Esophagus mucosa (tissue), 1 donor: Measurements from ENCODE around the gene MAP4K3. TPM values are rescaled to one million over a fixed set of nuclear protein-coding genes. Genes with fewer than 3 reads are reported as not detected.
"Not testable (repeated sequence)": the region's sequence is repeated elsewhere in the genome, so short reads cannot be mapped to it uniquely, and the experiment has no call there.

Experiments used
- ATAC-seq: fragments of 200-7000 bp; cut with Tn5 transposase; one replicate; pipeline ENCODE4 v1.9.1; 2020
- total RNA-seq: library from RNA; stranded (reverse); gene quantifications from one replicate; pipeline ENCODE4 v1.2.4, GENCODE V29; 2023
- donor health status: DM: yes; HTN: yes; CAD: no.

MAP4K3 gene
- total RNA-seq, 1 donor from 2014 or later, result 12.4 TPM

- ATAC-seq, result no peak
Measured at GRCh38 chr2:39408351-39409136, 28.5 kb downstream of the MAP4K3 start.

DNA sequence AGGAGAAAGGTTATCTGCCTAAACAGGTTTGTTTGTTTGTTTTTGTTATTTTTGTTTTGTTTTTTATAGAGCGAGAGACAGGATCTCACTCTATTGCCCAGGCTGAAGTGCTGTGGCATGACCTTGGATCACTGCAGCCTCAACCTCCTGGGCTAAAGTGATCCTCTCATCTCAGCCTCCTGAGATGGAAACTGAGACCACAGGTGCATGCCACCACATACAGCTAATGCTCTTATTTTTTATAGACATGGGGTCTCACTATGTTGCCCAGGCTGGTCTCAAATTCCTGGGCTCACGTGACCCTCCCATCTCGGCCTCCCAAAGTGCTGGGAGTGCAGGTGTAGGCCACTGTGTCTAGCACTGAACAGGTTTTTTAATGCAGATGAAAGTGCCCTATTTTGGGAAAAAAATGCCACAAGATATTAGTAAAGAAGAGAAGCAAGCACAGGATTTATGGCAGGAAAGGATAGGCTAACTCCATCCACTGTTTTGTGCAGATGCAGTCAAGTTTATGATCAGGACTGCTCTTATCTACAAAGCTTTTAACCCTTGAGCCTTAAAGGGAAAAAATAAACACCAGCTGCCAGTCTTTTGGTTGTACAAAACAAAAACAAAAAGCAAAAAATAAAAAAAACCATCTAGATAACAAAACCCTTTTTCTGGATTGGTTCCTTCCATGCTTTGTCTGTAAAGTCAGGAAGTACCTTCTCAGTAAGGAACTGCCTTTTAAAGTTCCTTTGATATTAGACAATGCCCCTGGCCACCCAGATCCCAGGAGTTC lies 29.4 kb downstream of the MAP4K3 start:
- no peak for ATAC-seq

GRCh38 chr2:39405364-39405763 lies 31.7 kb downstream of the MAP4K3 start:
- ATAC-seq, result peak; percentile 58

GRCh38 chr2:39403311-39403710 lies 33.8 kb downstream of the MAP4K3 start:
- no peak for ATAC-seq

DNA sequence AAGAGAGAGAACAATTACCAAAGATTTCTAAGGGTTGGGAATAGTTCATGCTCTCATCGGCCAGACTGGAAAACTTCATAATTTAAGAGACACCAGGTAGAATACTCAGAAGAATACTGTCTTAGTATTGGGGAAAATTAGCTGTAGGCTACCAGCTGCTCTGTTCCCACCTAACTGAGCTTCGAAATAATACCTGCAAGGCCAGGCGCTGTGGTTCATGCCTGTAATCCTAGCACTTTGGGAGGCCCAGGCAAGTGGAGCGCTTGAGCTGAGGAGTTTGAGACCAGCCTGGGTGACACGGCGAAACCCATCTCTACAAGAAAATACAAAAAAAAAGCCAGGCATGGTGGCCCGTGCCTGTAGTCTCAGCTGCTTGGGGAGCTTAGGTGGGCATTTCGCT lies 35.8 kb downstream of the MAP4K3 start:
- no peak for ATAC-seq

GRCh38 chr2:39399570-39399969 lies 37.5 kb downstream of the MAP4K3 start:
- ATAC-seq, result no peak

GRCh38 chr2:39395313-39395712 lies 41.8 kb downstream of the MAP4K3 start:
- ATAC-seq, result no peak

GRCh38 chr2:39394516-39394961 lies 42.5 kb downstream of the MAP4K3 start:
- no peak for ATAC-seq

DNA sequence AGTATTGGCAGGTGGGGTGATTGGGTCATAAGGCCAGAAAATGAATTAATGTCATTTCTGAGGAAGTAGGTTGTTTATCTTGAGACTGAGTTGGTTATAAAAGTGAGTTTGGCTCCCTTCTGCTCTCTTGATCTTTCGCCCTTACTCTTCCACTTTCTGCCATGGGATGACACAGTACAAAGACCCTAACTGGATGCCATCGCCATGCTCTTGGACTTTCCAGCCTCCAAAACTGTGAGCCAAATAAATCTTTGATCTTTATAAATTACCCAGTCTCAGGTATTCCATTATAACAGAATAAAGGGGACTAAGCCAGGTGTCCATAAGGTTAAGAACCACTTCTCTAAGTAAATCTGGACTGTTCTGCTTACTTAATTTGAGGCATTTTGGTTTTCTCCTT lies 44.4 kb downstream of the MAP4K3 start:
- ATAC-seq, result no peak

- no peak for ATAC-seq
Measured at GRCh38 chr2:39390216-39390615, 46.9 kb downstream of the MAP4K3 start.

DNA sequence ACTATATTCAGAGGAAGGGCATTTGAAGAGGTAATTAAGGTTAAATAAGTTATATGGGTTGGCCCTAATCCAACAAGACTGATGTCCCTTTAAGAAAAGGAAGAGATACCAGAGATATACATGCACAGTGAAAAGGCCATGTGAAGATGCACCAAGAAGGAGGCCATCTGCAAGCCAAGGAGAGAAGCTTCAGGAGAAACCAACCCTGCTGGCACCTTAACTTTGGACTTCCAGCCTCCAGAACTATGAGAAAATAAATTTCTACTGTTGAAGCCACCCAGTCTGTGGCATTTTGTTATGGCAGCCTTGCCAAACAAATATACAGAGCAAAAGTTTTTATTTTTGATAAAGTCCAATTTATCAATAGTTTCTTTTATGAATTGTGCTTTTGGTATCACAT lies 51.0 kb downstream of the MAP4K3 start:
- ATAC-seq, result no peak

- peak; percentile 89 for ATAC-seq
Measured at GRCh38 chr2:39385172-39385571, 51.9 kb downstream of the MAP4K3 start.

DNA sequence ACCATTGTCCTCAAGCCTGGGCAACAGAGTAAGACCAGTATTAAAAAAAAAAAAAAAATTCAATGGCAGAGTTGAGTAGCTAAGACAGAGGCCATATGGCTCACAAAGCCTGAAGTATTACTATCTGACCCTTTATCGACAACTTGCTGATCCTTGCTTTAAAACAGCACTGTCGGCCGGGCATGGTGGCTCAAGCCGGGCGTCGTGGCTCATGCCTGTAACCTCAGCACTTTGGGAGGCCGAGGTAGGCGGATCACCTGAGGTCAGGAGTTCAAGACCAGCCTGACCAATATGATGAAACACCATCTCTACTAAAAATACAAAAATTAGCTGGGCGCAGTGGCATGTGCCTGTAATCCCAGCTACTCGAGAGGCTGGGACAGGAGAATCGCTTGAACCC lies 53.0 kb downstream of the MAP4K3 start:
- not testable (repeated sequence) for ATAC-seq

- ATAC-seq, result no peak
Measured at GRCh38 chr2:39383146-39383545, 53.9 kb downstream of the MAP4K3 start.

GRCh38 chr2:39381653-39382052 lies 55.4 kb downstream of the MAP4K3 start:
- no peak for ATAC-seq

DNA sequence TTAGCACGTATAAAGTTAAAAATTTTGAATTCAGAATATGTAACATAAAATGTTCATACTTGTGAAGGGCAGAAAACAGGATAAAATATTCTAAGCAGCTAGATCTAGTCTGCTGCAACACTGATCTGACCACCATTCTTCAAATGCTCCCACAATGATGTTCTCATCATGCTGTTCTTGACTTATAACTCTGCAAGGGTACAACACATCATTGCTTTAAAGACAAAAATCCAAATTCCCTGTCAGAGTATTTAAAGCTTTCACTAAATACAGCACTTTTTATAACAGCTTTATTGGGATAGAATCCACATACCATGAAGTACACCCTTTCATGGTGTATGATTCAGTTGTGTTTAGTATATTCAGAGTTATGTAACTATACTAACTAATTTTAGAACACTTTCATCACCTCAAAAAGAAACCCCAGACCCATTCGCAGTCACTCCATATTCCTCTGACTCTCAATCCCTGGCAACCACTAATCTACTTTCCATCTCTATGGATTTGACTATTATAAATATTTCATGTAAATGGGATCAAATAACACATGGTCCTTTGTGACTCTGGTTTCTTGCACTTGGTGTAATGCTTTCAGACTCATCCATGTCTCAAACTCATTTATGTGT lies 56.4 kb downstream of the MAP4K3 start:
- ATAC-seq, result no peak

DNA sequence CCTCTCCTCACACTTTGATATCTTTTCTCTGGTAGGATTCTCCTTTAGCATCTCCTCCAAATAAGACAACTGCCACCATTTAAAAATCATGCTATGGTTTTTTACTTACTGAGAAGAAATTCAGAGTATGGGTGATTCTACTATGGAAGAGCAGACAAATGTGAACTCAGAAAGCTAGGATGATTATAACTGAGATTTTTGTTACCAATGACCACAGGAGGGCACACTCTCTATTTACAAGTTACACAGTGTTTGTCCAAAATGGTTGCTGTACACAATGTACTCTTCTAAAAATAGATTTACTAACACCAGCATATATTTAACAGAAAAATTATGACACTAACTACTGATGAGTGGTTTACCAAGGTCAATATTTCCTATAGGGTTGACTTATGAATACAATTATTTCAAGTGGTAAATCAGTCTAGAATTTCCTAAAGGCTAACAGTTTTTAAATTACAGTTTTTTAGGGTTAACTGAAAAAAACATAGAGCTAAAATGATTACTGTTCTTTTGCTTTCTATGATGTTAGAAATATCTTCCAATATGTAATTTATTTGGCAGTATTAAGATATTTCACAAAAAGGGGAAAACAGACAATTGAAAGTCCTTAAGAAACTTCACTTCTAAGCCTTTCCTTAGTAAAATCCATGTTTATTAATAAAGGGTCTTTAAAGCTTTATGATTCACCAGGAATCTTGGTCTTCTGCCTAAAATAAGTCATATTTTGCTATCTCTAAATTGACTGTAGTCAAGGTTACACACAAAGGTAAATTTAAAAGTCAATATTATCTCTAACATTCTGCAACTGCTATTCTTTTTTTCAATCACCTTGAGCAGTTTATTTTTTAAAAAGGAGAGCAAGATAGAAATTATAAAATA lies 57.2 kb downstream of the MAP4K3 start:
- peak; percentile 68 for ATAC-seq

GRCh38 chr2:39378968-39379367 lies 58.1 kb downstream of the MAP4K3 start:
- ATAC-seq, result no peak

DNA sequence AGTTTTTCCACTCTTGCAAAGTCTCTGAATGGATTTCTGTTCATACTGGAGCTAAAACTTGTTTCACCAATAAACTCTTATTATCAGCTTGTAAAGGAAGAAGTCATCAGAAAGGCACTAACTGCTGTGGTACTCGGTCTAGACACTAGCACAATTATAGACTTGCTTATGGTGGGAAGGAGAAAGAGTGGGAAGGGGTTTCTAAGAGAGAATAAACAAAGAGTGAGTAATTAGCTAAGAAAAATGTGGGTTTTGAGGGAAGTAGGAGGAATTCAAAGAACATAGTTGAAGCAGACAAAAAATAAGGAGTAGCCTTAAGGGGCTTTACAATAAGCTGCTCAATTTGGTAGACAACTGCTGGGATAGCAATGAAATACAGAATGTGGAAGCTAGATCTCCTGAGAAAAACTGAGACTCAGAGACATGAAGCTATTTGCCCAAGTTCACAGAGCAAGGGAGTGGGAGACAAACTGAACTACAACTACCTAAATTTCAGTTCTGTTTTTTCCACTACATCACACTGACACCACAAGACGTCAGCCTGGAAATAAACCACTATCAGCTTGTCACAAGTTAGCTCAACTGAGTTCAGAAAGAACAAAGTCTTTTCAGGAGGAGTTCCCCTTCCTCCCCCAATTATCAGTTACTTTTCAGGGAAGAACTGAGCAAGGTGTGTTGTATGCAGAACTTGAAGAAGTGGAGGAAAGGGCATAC lies 59.7 kb downstream of the MAP4K3 start:
- no peak for ATAC-seq

GRCh38 chr2:39375917-39376316 lies 61.2 kb downstream of the MAP4K3 start:
- no peak for ATAC-seq

DNA sequence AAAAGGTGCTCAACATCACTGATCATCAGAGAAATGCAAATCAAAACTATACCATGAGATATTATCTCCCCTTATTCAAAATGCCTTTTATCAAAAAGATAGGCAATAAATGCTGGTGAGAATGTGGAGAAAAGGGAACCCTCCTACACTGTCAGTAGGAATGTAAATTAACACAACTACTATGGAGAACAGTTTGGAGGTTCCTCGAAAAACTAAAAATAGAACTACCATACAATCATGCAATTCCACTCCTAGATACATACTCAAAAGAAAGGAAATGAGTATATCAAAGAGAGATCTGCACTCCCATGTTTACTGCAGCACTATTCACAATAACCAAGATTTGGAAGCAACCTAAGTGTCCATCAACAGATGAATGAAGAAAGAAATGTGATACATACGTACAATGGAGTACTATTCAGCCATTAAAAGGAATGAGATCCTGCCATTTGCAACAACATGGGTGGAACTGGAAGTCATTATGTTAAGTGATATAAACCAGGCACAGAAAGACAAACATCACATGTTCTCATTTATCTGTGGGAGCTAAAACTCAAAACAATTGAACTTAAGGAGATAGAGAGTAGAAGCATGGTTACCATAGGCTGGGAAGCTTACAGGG lies 63.8 kb downstream of the MAP4K3 start:
- ATAC-seq, result no peak
